Measurements from ENCODE around the gene LRRC28.
A peak's percentile ranks its signal among the peaks of the same experiment; 100 is the strongest.

The LRRC28 gene

DNA sequence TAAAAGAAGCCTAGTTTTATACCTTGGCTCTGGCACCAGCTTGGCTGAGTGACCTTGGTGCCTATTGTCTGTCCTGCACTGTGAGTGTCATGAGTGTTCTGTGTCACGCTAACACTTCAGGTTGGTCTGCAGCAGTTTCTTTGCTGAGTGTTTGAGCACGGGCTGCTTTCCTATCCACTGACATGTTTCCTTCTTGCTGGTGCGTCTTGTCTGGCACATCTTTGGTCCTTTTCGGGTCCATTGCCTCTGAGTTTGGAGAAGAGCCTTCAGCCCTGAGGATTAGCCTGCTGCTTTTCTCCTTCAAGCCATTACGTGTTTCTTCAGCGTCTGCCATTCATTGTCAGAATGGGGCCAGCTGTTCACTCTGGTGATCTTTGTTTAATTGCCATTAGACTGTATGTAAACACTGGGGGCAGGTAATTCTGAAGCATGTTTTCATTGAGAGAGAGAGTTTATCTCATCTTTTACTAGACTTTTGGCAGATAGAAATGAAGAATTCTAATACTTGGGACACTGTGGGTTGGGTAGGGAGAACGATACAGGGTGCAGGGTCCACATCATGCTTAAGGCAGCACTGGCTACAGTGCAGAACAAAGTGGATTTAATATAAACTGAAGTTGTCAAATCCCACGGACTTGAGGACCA lies 55.5 kb downstream of the LRRC28 start (continued):
- TF ChIP-seq, protein P1, sequence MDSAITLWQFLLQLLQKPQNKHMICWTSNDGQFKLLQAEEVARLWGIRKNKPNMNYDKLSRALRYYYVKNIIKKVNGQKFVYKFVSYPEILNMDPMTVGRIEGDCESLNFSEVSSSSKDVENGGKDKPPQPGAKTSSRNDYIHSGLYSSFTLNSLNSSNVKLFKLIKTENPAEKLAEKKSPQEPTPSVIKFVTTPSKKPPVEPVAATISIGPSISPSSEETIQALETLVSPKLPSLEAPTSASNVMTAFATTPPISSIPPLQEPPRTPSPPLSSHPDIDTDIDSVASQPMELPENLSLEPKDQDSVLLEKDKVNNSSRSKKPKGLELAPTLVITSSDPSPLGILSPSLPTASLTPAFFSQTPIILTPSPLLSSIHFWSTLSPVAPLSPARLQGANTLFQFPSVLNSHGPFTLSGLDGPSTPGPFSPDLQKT (IDR thresholded peaks at IDR 0.05; ENCODE audit: borderline replicate concordance, low read depth, low read length) = no peak
- TF ChIP-seq, protein P2, sequence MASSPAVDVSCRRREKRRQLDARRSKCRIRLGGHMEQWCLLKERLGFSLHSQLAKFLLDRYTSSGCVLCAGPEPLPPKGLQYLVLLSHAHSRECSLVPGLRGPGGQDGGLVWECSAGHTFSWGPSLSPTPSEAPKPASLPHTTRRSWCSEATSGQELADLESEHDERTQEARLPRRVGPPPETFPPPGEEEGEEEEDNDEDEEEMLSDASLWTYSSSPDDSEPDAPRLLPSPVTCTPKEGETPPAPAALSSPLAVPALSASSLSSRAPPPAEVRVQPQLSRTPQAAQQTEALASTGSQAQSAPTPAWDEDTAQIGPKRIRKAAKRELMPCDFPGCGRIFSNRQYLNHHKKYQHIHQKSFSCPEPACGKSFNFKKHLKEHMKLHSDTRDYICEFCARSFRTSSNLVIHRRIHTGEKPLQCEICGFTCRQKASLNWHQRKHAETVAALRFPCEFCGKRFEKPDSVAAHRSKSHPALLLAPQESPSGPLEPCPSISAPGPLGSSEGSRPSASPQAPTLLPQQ (tag by site-specific recombination; IDR thresholded peaks at IDR 0.05) = peak; percentile 89
- TF ChIP-seq ZNF610 (tag by site-specific recombination; IDR thresholded peaks at IDR 0.05; ENCODE audit: borderline replicate concordance) (no peak), ZNF600 (tag by site-specific recombination; IDR thresholded peaks at IDR 0.05) (peak; percentile 93), ZNF202 (tag by site-specific recombination; IDR thresholded peaks at IDR 0.05; ENCODE audit: borderline replicate concordance) (no peak), ZNF549 (tag by site-specific recombination; IDR thresholded peaks at IDR 0.05) (peak; percentile 84), ZNF629 (tag by site-specific recombination; IDR thresholded peaks at IDR 0.05) (peak; percentile 69), ZNF132 (tag by site-specific recombination; IDR thresholded peaks at IDR 0.05; ENCODE audit: borderline replicate concordance) (no peak), ZNF670 (tag by site-specific recombination; IDR thresholded peaks at IDR 0.05; ENCODE audit: low read depth) (no peak), ZSCAN16 (tag by site-specific recombination; IDR thresholded peaks at IDR 0.05) (no peak), ZNF654 (tag by site-specific recombination; IDR thresholded peaks at IDR 0.05; ENCODE audit: low read depth) (no peak), ZNF266 (tag by site-specific recombination; IDR thresholded peaks at IDR 0.05; ENCODE audit: low read depth) (no peak), ZNF501 (tag by site-specific recombination; IDR thresholded peaks at IDR 0.05) (no peak), ZNF19 (tag by site-specific recombination; IDR thresholded peaks at IDR 0.05; ENCODE audit: low read depth) (no peak), ZFP69B (tag by site-specific recombination; IDR thresholded peaks at IDR 0.05) (peak; percentile 78), KLF8 (tag by site-specific recombination; IDR thresholded peaks at IDR 0.05) (0 out of 2 replicates have a peak, but pooled peaks have one; percentile 52)
- TF ChIP-seq, protein P3, sequence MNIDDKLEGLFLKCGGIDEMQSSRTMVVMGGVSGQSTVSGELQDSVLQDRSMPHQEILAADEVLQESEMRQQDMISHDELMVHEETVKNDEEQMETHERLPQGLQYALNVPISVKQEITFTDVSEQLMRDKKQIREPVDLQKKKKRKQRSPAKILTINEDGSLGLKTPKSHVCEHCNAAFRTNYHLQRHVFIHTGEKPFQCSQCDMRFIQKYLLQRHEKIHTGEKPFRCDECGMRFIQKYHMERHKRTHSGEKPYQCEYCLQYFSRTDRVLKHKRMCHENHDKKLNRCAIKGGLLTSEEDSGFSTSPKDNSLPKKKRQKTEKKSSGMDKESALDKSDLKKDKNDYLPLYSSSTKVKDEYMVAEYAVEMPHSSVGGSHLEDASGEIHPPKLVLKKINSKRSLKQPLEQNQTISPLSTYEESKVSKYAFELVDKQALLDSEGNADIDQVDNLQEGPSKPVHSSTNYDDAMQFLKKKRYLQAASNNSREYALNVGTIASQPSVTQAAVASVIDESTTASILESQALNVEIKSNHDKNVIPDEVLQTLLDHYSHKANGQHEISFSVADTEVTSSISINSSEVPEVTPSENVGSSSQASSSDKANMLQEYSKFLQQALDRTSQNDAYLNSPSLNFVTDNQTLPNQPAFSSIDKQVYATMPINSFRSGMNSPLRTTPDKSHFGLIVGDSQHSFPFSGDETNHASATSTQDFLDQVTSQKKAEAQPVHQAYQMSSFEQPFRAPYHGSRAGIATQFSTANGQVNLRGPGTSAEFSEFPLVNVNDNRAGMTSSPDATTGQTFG (tag by site-specific recombination; IDR thresholded peaks at IDR 0.05; ENCODE audit: borderline replicate concordance) = no peak
- TF ChIP-seq, protein P4, sequence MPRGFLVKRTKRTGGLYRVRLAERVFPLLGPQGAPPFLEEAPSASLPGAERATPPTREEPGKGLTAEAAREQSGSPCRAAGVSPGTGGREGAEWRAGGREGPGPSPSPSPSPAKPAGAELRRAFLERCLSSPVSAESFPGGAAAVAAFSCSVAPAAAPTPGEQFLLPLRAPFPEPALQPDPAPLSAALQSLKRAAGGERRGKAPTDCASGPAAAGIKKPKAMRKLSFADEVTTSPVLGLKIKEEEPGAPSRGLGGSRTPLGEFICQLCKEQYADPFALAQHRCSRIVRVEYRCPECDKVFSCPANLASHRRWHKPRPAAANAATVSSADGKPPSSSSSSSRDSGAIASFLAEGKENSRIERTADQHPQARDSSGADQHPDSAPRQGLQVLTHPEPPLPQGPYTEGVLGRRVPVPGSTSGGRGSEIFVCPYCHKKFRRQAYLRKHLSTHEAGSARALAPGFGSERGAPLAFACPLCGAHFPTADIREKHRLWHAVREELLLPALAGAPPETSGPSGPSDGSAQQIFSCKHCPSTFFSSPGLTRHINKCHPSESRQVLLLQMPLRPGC (tag by site-specific recombination; IDR thresholded peaks at IDR 0.05) = no peak
- TF ChIP-seq, protein P5, sequence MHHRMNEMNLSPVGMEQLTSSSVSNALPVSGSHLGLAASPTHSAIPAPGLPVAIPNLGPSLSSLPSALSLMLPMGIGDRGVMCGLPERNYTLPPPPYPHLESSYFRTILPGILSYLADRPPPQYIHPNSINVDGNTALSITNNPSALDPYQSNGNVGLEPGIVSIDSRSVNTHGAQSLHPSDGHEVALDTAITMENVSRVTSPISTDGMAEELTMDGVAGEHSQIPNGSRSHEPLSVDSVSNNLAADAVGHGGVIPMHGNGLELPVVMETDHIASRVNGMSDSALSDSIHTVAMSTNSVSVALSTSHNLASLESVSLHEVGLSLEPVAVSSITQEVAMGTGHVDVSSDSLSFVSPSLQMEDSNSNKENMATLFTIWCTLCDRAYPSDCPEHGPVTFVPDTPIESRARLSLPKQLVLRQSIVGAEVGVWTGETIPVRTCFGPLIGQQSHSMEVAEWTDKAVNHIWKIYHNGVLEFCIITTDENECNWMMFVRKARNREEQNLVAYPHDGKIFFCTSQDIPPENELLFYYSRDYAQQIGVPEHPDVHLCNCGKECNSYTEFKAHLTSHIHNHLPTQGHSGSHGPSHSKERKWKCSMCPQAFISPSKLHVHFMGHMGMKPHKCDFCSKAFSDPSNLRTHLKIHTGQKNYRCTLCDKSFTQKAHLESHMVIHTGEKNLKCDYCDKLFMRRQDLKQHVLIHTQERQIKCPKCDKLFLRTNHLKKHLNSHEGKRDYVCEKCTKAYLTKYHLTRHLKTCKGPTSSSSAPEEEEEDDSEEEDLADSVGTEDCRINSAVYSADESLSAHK (tag by site-specific recombination; IDR thresholded peaks at IDR 0.05) = no peak
- TF ChIP-seq, protein P6, sequence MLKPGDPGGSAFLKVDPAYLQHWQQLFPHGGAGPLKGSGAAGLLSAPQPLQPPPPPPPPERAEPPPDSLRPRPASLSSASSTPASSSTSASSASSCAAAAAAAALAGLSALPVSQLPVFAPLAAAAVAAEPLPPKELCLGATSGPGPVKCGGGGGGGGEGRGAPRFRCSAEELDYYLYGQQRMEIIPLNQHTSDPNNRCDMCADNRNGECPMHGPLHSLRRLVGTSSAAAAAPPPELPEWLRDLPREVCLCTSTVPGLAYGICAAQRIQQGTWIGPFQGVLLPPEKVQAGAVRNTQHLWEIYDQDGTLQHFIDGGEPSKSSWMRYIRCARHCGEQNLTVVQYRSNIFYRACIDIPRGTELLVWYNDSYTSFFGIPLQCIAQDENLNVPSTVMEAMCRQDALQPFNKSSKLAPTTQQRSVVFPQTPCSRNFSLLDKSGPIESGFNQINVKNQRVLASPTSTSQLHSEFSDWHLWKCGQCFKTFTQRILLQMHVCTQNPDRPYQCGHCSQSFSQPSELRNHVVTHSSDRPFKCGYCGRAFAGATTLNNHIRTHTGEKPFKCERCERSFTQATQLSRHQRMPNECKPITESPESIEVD (tag by site-specific recombination; IDR thresholded peaks at IDR 0.05) = peak; percentile 94
- TF ChIP-seq, protein P7, sequence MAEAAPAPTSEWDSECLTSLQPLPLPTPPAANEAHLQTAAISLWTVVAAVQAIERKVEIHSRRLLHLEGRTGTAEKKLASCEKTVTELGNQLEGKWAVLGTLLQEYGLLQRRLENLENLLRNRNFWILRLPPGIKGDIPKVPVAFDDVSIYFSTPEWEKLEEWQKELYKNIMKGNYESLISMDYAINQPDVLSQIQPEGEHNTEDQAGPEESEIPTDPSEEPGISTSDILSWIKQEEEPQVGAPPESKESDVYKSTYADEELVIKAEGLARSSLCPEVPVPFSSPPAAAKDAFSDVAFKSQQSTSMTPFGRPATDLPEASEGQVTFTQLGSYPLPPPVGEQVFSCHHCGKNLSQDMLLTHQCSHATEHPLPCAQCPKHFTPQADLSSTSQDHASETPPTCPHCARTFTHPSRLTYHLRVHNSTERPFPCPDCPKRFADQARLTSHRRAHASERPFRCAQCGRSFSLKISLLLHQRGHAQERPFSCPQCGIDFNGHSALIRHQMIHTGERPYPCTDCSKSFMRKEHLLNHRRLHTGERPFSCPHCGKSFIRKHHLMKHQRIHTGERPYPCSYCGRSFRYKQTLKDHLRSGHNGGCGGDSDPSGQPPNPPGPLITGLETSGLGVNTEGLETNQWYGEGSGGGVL (tag by site-specific recombination; IDR thresholded peaks at IDR 0.05) = no peak
- TF ChIP-seq, protein P8, sequence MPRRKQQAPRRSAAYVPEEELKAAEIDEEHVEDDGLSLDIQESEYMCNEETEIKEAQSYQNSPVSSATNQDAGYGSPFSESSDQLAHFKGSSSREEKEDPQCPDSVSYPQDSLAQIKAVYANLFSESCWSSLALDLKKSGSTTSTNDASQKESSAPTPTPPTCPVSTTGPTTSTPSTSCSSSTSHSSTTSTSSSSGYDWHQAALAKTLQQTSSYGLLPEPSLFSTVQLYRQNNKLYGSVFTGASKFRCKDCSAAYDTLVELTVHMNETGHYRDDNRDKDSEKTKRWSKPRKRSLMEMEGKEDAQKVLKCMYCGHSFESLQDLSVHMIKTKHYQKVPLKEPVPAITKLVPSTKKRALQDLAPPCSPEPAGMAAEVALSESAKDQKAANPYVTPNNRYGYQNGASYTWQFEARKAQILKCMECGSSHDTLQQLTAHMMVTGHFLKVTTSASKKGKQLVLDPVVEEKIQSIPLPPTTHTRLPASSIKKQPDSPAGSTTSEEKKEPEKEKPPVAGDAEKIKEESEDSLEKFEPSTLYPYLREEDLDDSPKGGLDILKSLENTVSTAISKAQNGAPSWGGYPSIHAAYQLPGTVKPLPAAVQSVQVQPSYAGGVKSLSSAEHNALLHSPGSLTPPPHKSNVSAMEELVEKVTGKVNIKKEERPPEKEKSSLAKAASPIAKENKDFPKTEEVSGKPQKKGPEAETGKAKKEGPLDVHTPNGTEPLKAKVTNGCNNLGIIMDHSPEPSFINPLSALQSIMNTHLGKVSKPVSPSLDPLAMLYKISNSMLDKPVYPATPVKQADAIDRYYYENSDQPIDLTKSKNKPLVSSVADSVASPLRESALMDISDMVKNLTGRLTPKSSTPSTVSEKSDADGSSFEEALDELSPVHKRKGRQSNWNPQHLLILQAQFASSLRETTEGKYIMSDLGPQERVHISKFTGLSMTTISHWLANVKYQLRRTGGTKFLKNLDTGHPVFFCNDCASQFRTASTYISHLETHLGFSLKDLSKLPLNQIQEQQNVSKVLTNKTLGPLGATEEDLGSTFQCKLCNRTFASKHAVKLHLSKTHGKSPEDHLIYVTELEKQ (tag by site-specific recombination; IDR thresholded peaks at IDR 0.05; ENCODE audit: borderline replicate concordance) = 0 out of 2 replicates have a peak, but pooled peaks have one; percentile 42
